Panc1 (cell line): ENCODE results near the gene LDB3.

Source experiments
- POLR2AphosphoS5 ChIP-seq: IDR thresholded peaks from 2 replicates; pipeline ENCODE4 v1.6.1; 2012; ENCODE audit warnings: mild to moderate bottlenecking, low read depth, low read length, moderate library complexity
- TF ChIP-seq, protein P1 (sequence below): fragments of 450-650 bp; IDR thresholded peaks from 2 replicates; pipeline ENCODE4 v1.5.1; 2017; ENCODE audit warnings: mild to moderate bottlenecking

GRCh38 chr10:86699125-86699524 is 30.8 kb downstream of the LDB3 start:
- TF ChIP-seq, protein P1, sequence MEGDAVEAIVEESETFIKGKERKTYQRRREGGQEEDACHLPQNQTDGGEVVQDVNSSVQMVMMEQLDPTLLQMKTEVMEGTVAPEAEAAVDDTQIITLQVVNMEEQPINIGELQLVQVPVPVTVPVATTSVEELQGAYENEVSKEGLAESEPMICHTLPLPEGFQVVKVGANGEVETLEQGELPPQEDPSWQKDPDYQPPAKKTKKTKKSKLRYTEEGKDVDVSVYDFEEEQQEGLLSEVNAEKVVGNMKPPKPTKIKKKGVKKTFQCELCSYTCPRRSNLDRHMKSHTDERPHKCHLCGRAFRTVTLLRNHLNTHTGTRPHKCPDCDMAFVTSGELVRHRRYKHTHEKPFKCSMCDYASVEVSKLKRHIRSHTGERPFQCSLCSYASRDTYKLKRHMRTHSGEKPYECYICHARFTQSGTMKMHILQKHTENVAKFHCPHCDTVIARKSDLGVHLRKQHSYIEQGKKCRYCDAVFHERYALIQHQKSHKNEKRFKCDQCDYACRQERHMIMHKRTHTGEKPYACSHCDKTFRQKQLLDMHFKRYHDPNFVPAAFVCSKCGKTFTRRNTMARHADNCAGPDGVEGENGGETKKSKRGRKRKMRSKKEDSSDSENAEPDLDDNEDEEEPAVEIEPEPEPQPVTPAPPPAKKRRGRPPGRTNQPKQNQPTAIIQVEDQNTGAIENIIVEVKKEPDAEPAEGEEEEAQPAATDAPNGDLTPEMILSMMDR, result no peak
- no peak for TF ChIP-seq POLR2AphosphoS5
